ENCODE results near the gene SH2B2. TPM values are rescaled to one million over a fixed set of nuclear protein-coding genes. Genes with fewer than 3 reads are reported as not detected.

The SH2B2 gene
- total RNA-seq, 2 experiments from 2014 or later: 0.77 to 0.95 TPM

DNA sequence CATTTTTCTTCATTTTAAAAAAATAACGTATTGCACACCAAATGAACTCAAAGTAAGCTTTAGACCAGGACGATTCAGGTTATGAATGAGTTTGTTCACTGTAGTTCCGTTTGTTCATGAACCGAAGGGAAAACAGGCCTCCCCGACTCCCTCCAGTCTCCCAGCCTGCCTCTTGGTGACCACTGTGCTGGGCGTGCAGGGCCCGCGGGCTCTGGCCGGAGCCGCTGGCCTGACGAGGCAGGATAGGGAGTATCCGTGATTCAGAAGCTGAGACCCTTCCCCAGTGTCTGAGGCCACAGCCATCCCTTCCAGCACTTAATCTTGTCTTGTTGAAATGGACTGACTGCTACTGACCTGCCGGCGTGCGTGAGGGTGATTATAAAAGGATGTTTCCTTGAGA, 30.8 kb upstream of the SH2B2 start:
- Mint-ChIP-seq H3K27me3 (no peaks in the 10 kb centered on the region), H3K36me3 (ENCODE audit: low read depth) (peaks cover 5% of the 10 kb centered on the region), H3K27ac (no peak overlapping the region), H3K4me1 (ENCODE audit: low read depth) (no peaks in the 10 kb centered on the region), H3K9me3 (no peaks in the 10 kb centered on the region), H3K4me3 (no peak overlapping the region)
- ChIA-PET CTCF (no interaction called here), POLR2A (no interaction called here)
- peaks cover 0 to 4% of the 10 kb centered on the region in 2 experiments for H3K9me3 ChIP-seq (ENCODE audit: control insufficient read depth in 1 of 2, insufficient read depth in 1 of 2, low read length in 2 of 2)
- H3K4me3 ChIP-seq (ENCODE audit: low read length): no peak overlapping the region
- intact Hi-C loops (cut with DNase I, micrococcal nuclease): no loop called here
- H3K27ac ChIP-seq (ENCODE audit: low read depth in 1 of 2, low read length in 2 of 2): no peak overlapping the region
- DNase-seq (no peak), ATAC-seq (ENCODE audit: poor library complexity) (no peak)
- TF ChIP-seq, protein P1, sequence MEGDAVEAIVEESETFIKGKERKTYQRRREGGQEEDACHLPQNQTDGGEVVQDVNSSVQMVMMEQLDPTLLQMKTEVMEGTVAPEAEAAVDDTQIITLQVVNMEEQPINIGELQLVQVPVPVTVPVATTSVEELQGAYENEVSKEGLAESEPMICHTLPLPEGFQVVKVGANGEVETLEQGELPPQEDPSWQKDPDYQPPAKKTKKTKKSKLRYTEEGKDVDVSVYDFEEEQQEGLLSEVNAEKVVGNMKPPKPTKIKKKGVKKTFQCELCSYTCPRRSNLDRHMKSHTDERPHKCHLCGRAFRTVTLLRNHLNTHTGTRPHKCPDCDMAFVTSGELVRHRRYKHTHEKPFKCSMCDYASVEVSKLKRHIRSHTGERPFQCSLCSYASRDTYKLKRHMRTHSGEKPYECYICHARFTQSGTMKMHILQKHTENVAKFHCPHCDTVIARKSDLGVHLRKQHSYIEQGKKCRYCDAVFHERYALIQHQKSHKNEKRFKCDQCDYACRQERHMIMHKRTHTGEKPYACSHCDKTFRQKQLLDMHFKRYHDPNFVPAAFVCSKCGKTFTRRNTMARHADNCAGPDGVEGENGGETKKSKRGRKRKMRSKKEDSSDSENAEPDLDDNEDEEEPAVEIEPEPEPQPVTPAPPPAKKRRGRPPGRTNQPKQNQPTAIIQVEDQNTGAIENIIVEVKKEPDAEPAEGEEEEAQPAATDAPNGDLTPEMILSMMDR (IDR thresholded peaks at IDR 0.05): no peak
- H3K36me3 ChIP-seq (ENCODE audit: insufficient read depth, low read length): no peaks in the 10 kb centered on the region
- H3K27me3 ChIP-seq (ENCODE audit: control insufficient read depth in 1 of 2, insufficient read depth in 2 of 2, low read length in 2 of 2): no peaks in the 10 kb centered on the region
- H3K4me1 ChIP-seq (ENCODE audit: insufficient read depth, low read length): no peaks in the 10 kb centered on the region

DNA sequence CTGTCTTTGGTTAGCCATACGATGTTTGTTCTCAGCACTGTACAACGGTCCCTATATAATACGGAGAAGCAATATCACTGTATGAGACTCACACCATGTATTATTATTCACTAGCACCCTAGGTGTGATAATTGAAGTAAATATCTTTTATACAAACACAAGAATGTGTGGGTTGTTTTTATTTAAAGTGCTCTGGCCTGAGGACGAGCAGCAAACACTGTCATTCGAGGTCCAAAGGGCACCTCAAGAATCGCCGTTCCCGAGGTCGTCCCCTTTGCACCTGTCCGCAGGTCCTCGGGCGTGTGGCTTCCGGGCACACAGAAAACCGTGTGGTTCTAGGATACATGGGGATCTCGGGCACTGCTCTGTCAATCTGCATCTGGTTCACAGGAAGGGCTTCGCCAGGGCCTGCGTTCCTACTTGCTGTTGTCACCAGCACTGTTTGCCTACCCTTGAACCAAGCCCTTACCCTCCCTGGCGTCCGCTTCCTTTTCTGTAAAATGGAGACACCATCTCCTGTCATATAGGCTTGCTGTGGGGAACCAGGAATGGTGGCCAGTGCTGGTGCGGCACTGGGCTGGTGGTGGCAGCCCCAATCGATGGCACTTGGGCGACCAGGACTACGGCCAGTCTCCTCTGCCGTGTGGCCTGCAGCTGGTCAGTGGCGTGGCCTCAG, 28.5 kb upstream of the SH2B2 start:
- Histone ChIP-seq H3K4me3 (ENCODE audit: low read length) (no peak overlapping the region), H3K27me3 (ENCODE audit: control insufficient read depth in 1 of 2, insufficient read depth in 2 of 2, low read length in 2 of 2) (no peaks in the 10 kb centered on the region), H3K9me3 (ENCODE audit: control insufficient read depth in 1 of 2, insufficient read depth in 1 of 2, low read length in 2 of 2) (peaks cover 0 to 4% of the 10 kb centered on the region in 2 experiments), H3K27ac (ENCODE audit: low read depth in 1 of 2, low read length in 2 of 2) (no peak overlapping the region), H3K4me1 (ENCODE audit: insufficient read depth, low read length) (no peaks in the 10 kb centered on the region), H3K36me3 (ENCODE audit: insufficient read depth, low read length) (no peaks in the 10 kb centered on the region)
- TF ChIP-seq, protein P1 (IDR thresholded peaks at IDR 0.05): no peak
- no peaks in the 10 kb centered on the region for H3K9me3 Mint-ChIP-seq
- POLR2A ChIA-PET: no interaction called here
- H3K36me3 Mint-ChIP-seq (ENCODE audit: low read depth): no peaks in the 10 kb centered on the region
- no peak overlapping the region for H3K4me3 Mint-ChIP-seq
- no peak for DNase-seq
- no peaks in the 10 kb centered on the region for H3K4me1 Mint-ChIP-seq (ENCODE audit: low read depth)
- no peak overlapping the region for H3K27ac Mint-ChIP-seq
- ATAC-seq (ENCODE audit: poor library complexity): no peak
- CTCF ChIA-PET: no interaction called here
- H3K27me3 Mint-ChIP-seq: no peaks in the 10 kb centered on the region
- intact Hi-C loops (cut with DNase I, micrococcal nuclease): no loop called here

DNA sequence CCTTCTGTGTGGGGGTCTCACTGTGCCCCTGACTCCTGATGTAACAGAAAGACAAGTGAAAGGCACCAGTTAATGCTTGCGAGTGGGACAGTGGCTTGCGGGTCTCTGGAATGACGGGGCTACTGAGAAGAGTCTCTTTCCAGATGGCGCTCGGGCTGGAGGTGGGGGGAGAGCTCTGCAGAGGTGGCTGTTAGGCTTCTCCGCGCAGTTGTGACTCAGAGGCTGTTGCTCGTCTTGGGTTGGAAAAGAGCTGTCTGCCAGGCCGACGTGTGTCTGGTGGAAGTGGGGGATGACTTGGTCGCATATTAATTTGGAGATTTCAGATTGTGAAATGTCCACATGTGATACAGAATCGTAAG, 27.9 kb upstream of the SH2B2 start:
- no peak overlapping the region for H3K27ac Mint-ChIP-seq
- CTCF ChIA-PET: no interaction called here

More for the DNA sequence above, 27.9 kb upstream of the SH2B2 start:
- TF ChIP-seq, protein P1 (IDR thresholded peaks at IDR 0.05): no peak
- intact Hi-C loops (cut with DNase I, micrococcal nuclease): no loop called here
- DNase-seq: no peak
- Histone ChIP-seq H3K9me3 (ENCODE audit: control insufficient read depth in 1 of 2, insufficient read depth in 1 of 2, low read length in 2 of 2) (peaks cover 0 to 4% of the 10 kb centered on the region in 2 experiments), H3K4me3 (ENCODE audit: low read length) (no peak overlapping the region), H3K27me3 (ENCODE audit: control insufficient read depth in 1 of 2, insufficient read depth in 2 of 2, low read length in 2 of 2) (no peaks in the 10 kb centered on the region), H3K4me1 (ENCODE audit: insufficient read depth, low read length) (no peaks in the 10 kb centered on the region), H3K36me3 (ENCODE audit: insufficient read depth, low read length) (no peaks in the 10 kb centered on the region), H3K27ac (ENCODE audit: low read depth in 1 of 2, low read length in 2 of 2) (no peak overlapping the region)
- Mint-ChIP-seq H3K36me3 (ENCODE audit: low read depth) (no peaks in the 10 kb centered on the region), H3K27me3 (no peaks in the 10 kb centered on the region), H3K9me3 (no peaks in the 10 kb centered on the region), H3K4me3 (no peak overlapping the region), H3K4me1 (ENCODE audit: low read depth) (no peaks in the 10 kb centered on the region)
- ATAC-seq (ENCODE audit: poor library complexity): no peak
- POLR2A ChIA-PET: no interaction called here
